Midbrain (tissue), 1 donor: ENCODE measurements around the gene ASPRV1.
"Not testable (repeated sequence)": the region's sequence is repeated elsewhere in the genome, so short reads cannot be mapped to it uniquely, and the experiment has no call there.

ENCODE experiments used
- DNase-seq: peaks from one replicate; lab custom pipeline; 2025; lab: John Stamatoyannopoulos, UW

ASPRV1 gene

GRCh38 chr2:69960821-69961220 lies 610 bp downstream of the ASPRV1 start:
- no peak for DNase-seq

GRCh38 chr2:69959425-69959824 lies 2.0 kb downstream of the ASPRV1 start:
- DNase-seq: no peak

GRCh38 chr2:69958480-69958879 lies 3.0 kb downstream of the ASPRV1 start:
- DNase-seq: no peak

GRCh38 chr2:69957965-69958364 lies 3.5 kb downstream of the ASPRV1 start:
- DNase-seq: no peak

- no peak for DNase-seq
Observed at GRCh38 chr2:69956475-69956979, 4.9 kb downstream of the ASPRV1 start.

- DNase-seq: no peak
Observed at GRCh38 chr2:69955029-69955428, 6.4 kb downstream of the ASPRV1 start.

GRCh38 chr2:69954084-69954483 lies 7.3 kb downstream of the ASPRV1 start:
- no peak for DNase-seq

GRCh38 chr2:69952336-69953115 lies 8.9 kb downstream of the ASPRV1 start:
- no peak for DNase-seq

- DNase-seq: not testable (repeated sequence)
Observed at GRCh38 chr2:69950671-69951070, 10.8 kb downstream of the ASPRV1 start.

GRCh38 chr2:69950241-69950640 lies 11.2 kb downstream of the ASPRV1 start:
- no peak for DNase-seq

- no peak for DNase-seq
Observed at GRCh38 chr2:69948963-69949645, 12.3 kb downstream of the ASPRV1 start.

- no peak for DNase-seq
Observed at GRCh38 chr2:69948032-69948962, 13.1 kb downstream of the ASPRV1 start.

GRCh38 chr2:69947325-69947931 lies 14.0 kb downstream of the ASPRV1 start:
- no peak for DNase-seq

GRCh38 chr2:69946351-69947324 lies 14.8 kb downstream of the ASPRV1 start:
- no peak for DNase-seq

GRCh38 chr2:69945941-69946340 lies 15.5 kb downstream of the ASPRV1 start:
- no peak for DNase-seq

- DNase-seq: no peak
Observed at GRCh38 chr2:69945441-69945840, 16.0 kb downstream of the ASPRV1 start.

GRCh38 chr2:69944756-69945155 lies 16.7 kb downstream of the ASPRV1 start:
- DNase-seq: no peak

GRCh38 chr2:69943843-69944525 lies 17.4 kb downstream of the ASPRV1 start:
- DNase-seq: no peak

- no peak for DNase-seq
Observed at GRCh38 chr2:69943000-69943842, 18.2 kb downstream of the ASPRV1 start.
